Measurements from ENCODE around the gene MYH2. TPM values are rescaled to one million over a fixed set of nuclear protein-coding genes. Genes with fewer than 3 reads are reported as not detected.

Gene MYH2
- total RNA-seq, 1 donor from 2014 or later, result not detected

DNA sequence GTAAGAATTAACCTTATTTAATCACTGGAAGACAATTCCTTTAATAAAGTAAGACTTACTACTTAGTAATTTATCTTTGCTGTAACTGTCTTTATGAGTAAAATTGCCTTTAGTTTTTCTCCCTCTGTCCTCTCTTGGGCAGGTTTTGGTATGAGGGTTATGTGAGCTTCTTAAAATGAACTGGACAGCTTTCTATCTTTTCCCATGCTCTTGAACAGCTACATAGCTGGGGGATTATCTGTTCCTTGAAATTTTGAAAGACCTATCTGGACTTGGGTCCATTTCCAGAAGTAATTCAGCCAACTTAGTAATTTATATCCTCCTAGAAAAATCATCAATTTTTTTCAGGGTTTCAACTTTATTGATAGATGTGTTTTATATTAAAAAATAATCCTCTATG, 27.5 kb downstream of the MYH2 start:
- DNase-seq (ENCODE audit: low spot score) (no peak), ATAC-seq (no peak)
- intact Hi-C loops (cut with DNase I), result no loop called here

DNA sequence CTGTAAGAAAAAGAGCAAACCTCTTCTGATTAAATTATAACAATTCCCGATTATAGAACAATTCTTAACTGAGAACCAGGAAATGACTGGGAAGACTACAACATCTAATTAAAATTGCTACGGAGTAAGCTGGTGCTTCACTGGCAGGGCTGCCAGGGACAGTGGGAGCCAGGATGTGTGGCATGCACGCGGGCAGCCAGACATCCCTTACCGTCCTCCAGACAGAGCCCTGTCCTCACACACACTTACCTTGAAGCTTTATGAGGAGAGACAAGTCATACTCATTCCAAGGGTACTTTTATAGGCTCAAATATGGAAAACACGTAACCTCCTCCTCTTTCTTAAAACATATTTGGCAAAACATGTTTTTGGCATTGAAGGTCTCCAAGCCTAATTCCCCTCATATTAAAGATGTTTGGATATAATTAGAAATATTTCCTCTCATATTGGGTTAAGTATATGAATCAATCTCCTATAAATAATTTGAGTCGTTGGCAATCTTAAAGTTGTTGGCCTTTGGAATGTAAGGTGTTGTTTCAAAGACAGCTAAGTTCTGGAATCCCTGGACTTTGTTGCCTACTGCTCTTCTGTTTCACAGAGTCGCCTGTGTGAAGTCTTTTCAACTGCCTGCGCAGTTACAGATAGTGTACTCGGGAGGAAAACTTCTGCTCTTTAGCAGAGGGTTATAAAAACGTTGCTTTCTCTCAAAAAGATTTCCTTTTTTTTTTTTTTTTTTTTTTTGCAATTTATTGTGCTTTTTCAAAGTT, 31.0 kb downstream of the MYH2 start, which contains the start of gene MYH1:
MYH1 (minus strand) TSS at position 272 of the 767 bp plus-strand sequence. CDS start 1,900 bp downstream, outside the sequence.
- no peak for DNase-seq (ENCODE audit: low spot score)
- no peak for ATAC-seq
- intact Hi-C loops (cut with DNase I), result no loop called here

DNA sequence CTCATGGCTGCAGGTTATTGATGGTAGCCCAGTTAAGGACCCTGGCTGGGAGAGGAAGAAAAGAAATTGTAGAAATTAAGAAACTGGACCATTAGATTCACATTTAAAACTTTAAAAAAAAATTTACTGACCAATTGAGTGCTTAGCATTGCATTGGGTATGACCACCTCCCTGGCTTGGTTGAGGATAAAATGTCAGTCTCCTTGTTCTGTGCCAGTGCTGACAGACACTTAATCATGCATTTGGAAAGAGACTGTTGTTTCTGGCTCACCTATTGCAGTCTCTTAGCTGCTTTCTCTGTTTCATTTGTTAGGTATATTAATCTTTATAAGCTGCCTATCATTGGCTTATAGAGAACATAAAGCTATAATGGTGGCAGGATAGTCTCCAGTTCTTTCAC, 32.8 kb downstream of the MYH2 start:
- ATAC-seq (no peak), DNase-seq (ENCODE audit: low spot score) (no peak)
- intact Hi-C loops (cut with DNase I), result no loop called here

DNA sequence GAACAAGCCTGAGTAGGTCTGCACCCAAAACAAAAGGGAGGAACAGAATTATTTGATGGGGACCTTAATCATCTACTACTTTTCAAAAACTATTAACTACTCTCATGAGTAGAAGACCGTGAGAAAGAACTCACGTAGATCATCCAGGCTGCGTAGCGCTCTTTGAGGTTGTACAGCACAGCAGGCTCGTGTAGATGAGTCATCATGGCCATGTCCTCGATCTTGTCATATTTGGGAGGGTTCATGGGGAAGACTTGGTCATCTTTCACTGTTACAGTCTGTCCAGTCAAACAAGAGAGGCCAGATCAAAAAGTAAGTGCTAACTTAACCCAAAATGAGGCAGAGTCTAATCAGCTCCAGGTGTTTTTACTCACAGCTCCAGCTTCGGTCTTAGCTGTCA, 33.4 kb downstream of the MYH2 start:
- DNase-seq (ENCODE audit: low spot score), result no peak
- no peak for ATAC-seq
- intact Hi-C loops (cut with DNase I), result no loop called here

DNA sequence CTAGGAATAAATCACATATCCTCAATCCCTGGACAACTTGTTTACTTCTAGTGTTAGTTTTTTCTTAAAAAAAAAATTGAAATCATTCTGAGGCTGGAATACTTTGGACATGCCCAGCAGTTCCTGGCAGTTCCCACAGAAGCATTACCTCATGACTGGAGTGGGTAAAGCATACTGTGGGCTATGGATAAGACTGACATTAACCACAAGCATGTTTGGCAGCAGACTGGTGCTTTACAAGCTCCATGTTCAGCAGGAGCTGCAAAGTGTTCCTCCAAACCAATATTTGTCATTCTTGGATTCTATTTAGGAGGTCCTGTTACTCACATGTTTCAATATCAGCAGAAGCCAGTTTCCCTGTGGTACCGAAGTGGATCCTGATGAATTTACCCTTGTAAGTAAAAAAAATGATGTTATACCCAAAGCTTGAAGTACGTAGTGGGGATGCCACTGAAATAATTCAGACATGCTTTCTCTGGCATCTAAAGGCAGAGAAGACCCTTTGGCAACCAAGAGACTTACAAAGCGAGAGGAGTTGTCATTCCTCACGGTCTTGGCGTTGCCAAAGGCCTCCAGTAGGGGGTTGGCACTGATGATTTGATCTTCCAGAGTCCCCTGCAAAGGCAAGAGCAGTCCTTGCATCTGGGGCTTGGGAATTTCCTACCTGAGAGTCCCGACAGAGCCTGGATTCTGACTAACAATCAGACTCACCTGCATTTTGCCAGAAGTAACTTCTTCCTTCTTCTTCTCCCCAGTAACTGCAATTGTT, 36.0 kb downstream of the MYH2 start:
- intact Hi-C loops (cut with DNase I), result no loop called here
- no peak for DNase-seq (ENCODE audit: low spot score)
- ATAC-seq, result peak; percentile 78

DNA sequence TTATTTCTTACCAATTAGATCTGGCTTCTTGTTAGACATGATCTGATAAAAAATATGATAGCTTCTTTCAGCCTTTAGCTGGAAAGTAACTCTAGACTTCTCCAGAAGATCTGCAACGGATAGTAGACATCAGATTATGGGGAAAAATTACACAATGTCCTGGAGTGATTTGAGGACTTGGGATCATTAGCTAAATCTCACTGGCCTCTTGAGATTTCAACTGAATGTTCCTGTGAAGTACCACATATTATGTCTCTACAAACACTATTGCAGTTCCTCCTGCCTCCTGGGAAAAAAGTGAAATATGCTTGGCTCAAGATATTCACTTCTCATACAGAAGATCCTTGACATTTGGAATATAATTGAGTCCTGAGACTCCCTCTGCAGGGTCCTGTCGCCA, 36.6 kb downstream of the MYH2 start:
- ATAC-seq (peak; percentile 62), DNase-seq (ENCODE audit: low spot score) (no peak)
- intact Hi-C loops (cut with DNase I), result no loop called here

DNA sequence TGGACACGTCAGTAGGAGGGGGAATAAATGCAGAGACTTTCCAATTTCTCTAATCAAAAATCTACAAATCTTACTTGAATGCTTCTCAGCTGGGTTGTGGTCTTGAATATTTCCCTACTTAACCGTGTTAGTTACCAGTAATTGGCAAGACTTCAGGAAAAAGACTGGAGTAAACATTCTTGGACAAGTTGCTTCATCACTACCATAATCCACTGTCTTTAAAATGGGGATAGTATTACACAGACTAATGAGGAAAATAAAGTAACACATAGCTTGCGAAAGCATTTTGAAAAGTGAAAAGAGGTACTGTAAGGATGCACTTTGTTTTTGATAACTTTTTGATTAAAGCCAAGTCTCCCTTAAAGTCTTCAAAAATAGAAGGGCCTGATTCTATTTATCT, 49.5 kb downstream of the MYH2 start:
- DNase-seq (ENCODE audit: low spot score), result no peak
- intact Hi-C loops (cut with DNase I), result no loop called here
- no peak for ATAC-seq

DNA sequence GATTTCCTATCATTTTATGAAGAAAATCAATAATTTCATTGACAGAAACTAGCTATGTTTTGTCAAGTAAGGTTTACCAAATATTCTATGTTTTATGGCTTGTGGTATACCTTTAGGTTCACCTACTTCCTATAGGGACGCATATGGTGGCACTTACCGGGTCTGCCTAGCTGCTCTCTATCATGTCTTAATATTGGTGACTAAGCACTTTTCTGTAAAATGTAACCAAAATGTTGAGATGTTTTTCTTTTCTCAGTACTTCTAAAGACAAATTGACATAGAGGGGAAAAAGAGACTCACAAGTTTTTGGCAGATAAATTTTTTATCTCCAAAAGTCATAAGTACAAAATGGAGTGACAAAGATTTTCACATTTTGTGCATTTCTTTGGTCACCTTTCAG, 57.5 kb downstream of the MYH2 start:
- intact Hi-C loops (cut with DNase I), result no loop called here
- no peak for ATAC-seq
- DNase-seq (ENCODE audit: low spot score), result no peak

DNA sequence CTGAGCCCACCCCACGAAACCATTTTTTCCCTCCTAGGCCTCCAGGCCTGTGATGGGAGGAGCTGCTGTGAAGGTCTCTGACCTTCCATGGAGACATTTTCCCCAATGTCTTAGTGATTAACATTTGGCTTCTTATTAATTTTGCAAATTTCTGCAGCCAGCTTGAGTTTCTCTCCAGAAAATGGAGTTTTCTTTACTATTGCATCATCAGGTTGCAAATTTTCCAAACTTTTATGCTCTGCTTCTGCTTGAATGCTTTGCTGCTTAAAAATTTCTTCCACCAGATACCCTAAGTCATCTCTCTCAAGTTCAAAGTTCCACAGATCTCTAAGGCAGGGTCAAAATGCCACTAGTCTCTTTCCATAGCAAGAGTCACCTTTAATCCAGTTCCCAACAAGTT, 67.2 kb downstream of the MYH2 start:
- ATAC-seq (no peak), DNase-seq (ENCODE audit: low spot score) (no peak)
- intact Hi-C loops (cut with DNase I), result no loop called here

DNA sequence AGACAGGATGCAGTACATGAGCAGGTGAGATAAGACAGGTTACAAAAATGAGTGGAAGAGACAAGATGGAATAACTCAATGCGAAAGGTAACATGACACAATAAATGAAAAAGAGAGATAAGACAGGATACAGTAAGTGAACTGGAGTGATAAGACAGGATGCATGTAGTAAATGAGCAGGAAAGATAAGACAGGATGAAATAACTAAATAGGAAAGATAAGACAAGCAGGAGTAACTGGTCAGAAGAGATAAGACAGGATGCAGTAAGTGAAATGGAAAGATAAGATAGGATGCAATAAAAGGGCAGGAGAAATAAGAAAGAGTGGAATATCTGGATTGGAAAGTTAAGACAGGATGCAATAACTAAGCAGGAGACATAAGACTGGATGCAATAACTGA, 71.8 kb downstream of the MYH2 start:
- DNase-seq (ENCODE audit: low spot score) (no peak), ATAC-seq (no peak)
- intact Hi-C loops (cut with DNase I), result no loop called here

DNA sequence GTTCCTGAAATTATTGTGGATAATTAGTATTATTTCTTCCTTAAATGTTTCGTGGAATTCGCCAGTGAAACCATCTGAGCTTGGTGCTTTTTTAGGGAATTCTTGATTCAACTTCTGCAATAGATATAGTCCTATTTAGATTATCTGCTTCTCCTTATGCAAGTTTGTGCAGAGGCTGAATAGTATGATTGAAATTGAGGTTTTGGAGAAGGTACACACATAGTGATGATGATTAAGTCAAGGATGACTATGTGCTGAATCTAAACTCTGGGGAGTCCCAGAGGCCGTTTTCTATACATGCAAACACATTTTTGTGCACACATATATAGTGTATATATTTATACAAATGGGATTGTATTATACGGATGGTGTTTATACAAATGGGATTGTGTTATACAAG, 74.9 kb downstream of the MYH2 start:
- ATAC-seq (no peak), DNase-seq (ENCODE audit: low spot score) (no peak)
- intact Hi-C loops (cut with DNase I), result no loop called here

DNA sequence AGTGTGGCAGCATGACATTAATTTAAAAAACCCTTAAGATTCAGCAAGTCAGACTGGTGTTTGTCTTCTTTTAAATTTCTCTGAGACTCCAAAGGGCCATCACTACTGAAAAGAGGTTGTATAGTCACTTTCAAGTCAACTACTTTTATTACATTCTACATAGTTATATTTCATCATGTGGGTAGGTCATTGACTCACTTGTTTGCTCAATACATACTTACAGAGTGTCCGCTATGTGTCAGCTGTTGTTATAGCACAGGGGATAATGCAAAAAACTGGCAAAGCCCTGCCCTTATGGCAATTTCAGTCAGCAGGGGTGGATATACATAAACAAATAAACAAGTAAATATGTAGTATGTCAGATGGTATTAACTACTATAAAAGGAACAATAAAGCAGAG, 77.6 kb downstream of the MYH2 start:
- intact Hi-C loops (cut with DNase I), result no loop called here
- ATAC-seq (no peak), DNase-seq (ENCODE audit: low spot score) (no peak)

Other genes starting within 250 kb of the MYH2 start
- not detected for gene MYH13, start 176.7 kb downstream of the MYH2 start, total RNA-seq
- not detected for gene MYH8, start 127.7 kb downstream of the MYH2 start, total RNA-seq
- not detected for gene MYH4, start 80.1 kb downstream of the MYH2 start, total RNA-seq
- not detected for gene MYH1, start 31.1 kb downstream of the MYH2 start, total RNA-seq
- gene MYH3, start 107.7 kb upstream of the MYH2 start, total RNA-seq, result 4.3 TPM
- 17.7 TPM for gene SCO1, start 147.9 kb upstream of the MYH2 start, total RNA-seq
- 10.3 TPM for gene ADPRM, start 147.9 kb upstream of the MYH2 start, total RNA-seq
- gene TMEM220, start 180.4 kb upstream of the MYH2 start, total RNA-seq, result 10.3 TPM